ENCODE data around the gene PLEKHG4B. TPM values are rescaled to one million over a fixed set of nuclear protein-coding genes. Genes with fewer than 3 reads are reported as not detected.

PLEKHG4B gene
- total RNA-seq, 1 experiment from 2014 or later, result 0.34 TPM

GRCh38 chr5:109826-110225 is 17.9 kb downstream of the PLEKHG4B start:
- Histone ChIP-seq H3K27ac (no peak overlapping the region), H3K4me1 (replicated peaks) (no peaks in the 10 kb centered on the region), H3K36me3 (no peaks in the 10 kb centered on the region), H3K4me3 (no peak overlapping the region), H3K9me3 (replicated peaks) (no peaks in the 10 kb centered on the region), H3K27me3 (replicated peaks) (peaks cover 10% of the 10 kb centered on the region)
- no peak for DNase-seq (ENCODE audit: low read depth in 1 of 2, low spot score in 2 of 2)

GRCh38 chr5:110270-110888 is 18.4 kb downstream of the PLEKHG4B start:
- Histone ChIP-seq H3K9me3 (replicated peaks) (no peaks in the 10 kb centered on the region), H3K27me3 (replicated peaks) (peaks cover 7% of the 10 kb centered on the region), H3K36me3 (no peaks in the 10 kb centered on the region), H3K27ac (no peak overlapping the region), H3K4me1 (replicated peaks) (no peaks in the 10 kb centered on the region), H3K4me3 (no peak overlapping the region)
- DNase-seq (ENCODE audit: low read depth in 1 of 2, low spot score in 2 of 2), result no peak

GRCh38 chr5:111171-111570 is 19.2 kb downstream of the PLEKHG4B start:
- H3K9me3 ChIP-seq (replicated peaks), result no peaks in the 10 kb centered on the region
- H3K4me3 ChIP-seq, result no peak overlapping the region
- no peaks in the 10 kb centered on the region for H3K4me1 ChIP-seq (replicated peaks)
- no peak overlapping the region for H3K27ac ChIP-seq
- no peaks in the 10 kb centered on the region for H3K27me3 ChIP-seq (replicated peaks)
- DNase-seq (ENCODE audit: low read depth in 1 of 2, low spot score in 2 of 2), result no peak
- no peaks in the 10 kb centered on the region for H3K36me3 ChIP-seq

- H3K27ac ChIP-seq, result no peak overlapping the region
- H3K4me1 ChIP-seq (replicated peaks), result no peaks in the 10 kb centered on the region
- H3K9me3 ChIP-seq (replicated peaks), result no peaks in the 10 kb centered on the region
- DNase-seq (ENCODE audit: low read depth in 1 of 2, low spot score in 2 of 2), result no peak
- no peak overlapping the region for H3K4me3 ChIP-seq
- no peaks in the 10 kb centered on the region for H3K36me3 ChIP-seq
- H3K27me3 ChIP-seq (replicated peaks), result no peaks in the 10 kb centered on the region
Measured at GRCh38 chr5:119486-120097, 27.6 kb downstream of the PLEKHG4B start.

- H3K9me3 ChIP-seq (replicated peaks), result no peaks in the 10 kb centered on the region
- H3K4me1 ChIP-seq (replicated peaks), result no peaks in the 10 kb centered on the region
- H3K4me3 ChIP-seq, result no peak overlapping the region
- H3K27me3 ChIP-seq (replicated peaks), result no peaks in the 10 kb centered on the region
- H3K27ac ChIP-seq, result no peak overlapping the region
- no peak for DNase-seq (ENCODE audit: low read depth in 1 of 2, low spot score in 2 of 2)
- H3K36me3 ChIP-seq, result no peaks in the 10 kb centered on the region
Measured at GRCh38 chr5:121432-121831, 29.5 kb downstream of the PLEKHG4B start.

- no peak for DNase-seq (ENCODE audit: low read depth in 1 of 2, low spot score in 2 of 2)
- Histone ChIP-seq H3K9me3 (replicated peaks) (no peaks in the 10 kb centered on the region; the same call in 1 of the 2 replicates), H3K4me3 (no peak overlapping the region)
Measured at GRCh38 chr5:125815-126214, 33.8 kb downstream of the PLEKHG4B start.

GRCh38 chr5:126806-127205 is 34.8 kb downstream of the PLEKHG4B start:
- Histone ChIP-seq H3K36me3 (no peaks in the 10 kb centered on the region), H3K4me3 (no peak overlapping the region), H3K27me3 (replicated peaks) (no peaks in the 10 kb centered on the region), H3K4me1 (replicated peaks) (peaks cover 19% of the 10 kb centered on the region), H3K9me3 (replicated peaks) (no peaks in the 10 kb centered on the region; the same call in 1 of the 2 replicates), H3K27ac (no peak overlapping the region)
- DNase-seq (ENCODE audit: low read depth in 1 of 2, low spot score in 2 of 2), result no peak

More at GRCh38 chr5:125815-126214, 33.8 kb downstream of the PLEKHG4B start:
- H3K27ac ChIP-seq, result no peak overlapping the region
- H3K36me3 ChIP-seq, result no peaks in the 10 kb centered on the region
- H3K27me3 ChIP-seq (replicated peaks), result no peaks in the 10 kb centered on the region
- H3K4me1 ChIP-seq (replicated peaks), result peaks cover 18% of the 10 kb centered on the region

GRCh38 chr5:127886-128285 is 35.9 kb downstream of the PLEKHG4B start:
- Histone ChIP-seq H3K4me1 (replicated peaks) (peaks cover 19% of the 10 kb centered on the region), H3K27me3 (replicated peaks) (no peaks in the 10 kb centered on the region), H3K9me3 (replicated peaks) (no peaks in the 10 kb centered on the region; the same call in 1 of the 2 replicates), H3K4me3 (no peak overlapping the region), H3K27ac (no peak overlapping the region), H3K36me3 (no peaks in the 10 kb centered on the region)
- no peak for DNase-seq (ENCODE audit: low read depth in 1 of 2, low spot score in 2 of 2)

- no peak for DNase-seq (ENCODE audit: low read depth in 1 of 2, low spot score in 2 of 2)
- H3K36me3 ChIP-seq, result no peaks in the 10 kb centered on the region
Measured at GRCh38 chr5:128446-128845, 36.5 kb downstream of the PLEKHG4B start.

GRCh38 chr5:129148-129547 is 37.2 kb downstream of the PLEKHG4B start:
- peaks cover 19% of the 10 kb centered on the region for H3K4me1 ChIP-seq (replicated peaks)
- no peak for DNase-seq (ENCODE audit: low read depth in 1 of 2, low spot score in 2 of 2)
- no peaks in the 10 kb centered on the region for H3K36me3 ChIP-seq
- H3K27ac ChIP-seq, result 0 out of 2 replicates have a peak overlapping the region, but pooled peaks have one; percentile 14
- H3K9me3 ChIP-seq (replicated peaks), result no peaks in the 10 kb centered on the region; the same call in 1 of the 2 replicates
- no peaks in the 10 kb centered on the region for H3K27me3 ChIP-seq (replicated peaks)
- H3K4me3 ChIP-seq, result no peak overlapping the region

More at GRCh38 chr5:128446-128845, 36.5 kb downstream of the PLEKHG4B start:
- H3K4me1 ChIP-seq (replicated peaks), result peaks cover 19% of the 10 kb centered on the region
- no peak overlapping the region for H3K4me3 ChIP-seq
- H3K27me3 ChIP-seq (replicated peaks), result no peaks in the 10 kb centered on the region
- H3K9me3 ChIP-seq (replicated peaks), result no peaks in the 10 kb centered on the region; the same call in 1 of the 2 replicates
- no peak overlapping the region for H3K27ac ChIP-seq

- Histone ChIP-seq H3K27ac (peak overlapping the region; percentile 14; the same call in 1 of the 2 replicates), H3K4me1 (replicated peaks) (peaks cover 19% of the 10 kb centered on the region), H3K4me3 (no peak overlapping the region), H3K27me3 (replicated peaks) (no peaks in the 10 kb centered on the region), H3K36me3 (no peaks in the 10 kb centered on the region), H3K9me3 (replicated peaks) (no peaks in the 10 kb centered on the region; the same call in 1 of the 2 replicates)
- peak in 1 of 2 experiments; percentile 68 for DNase-seq (ENCODE audit: low read depth in 1 of 2, low spot score in 2 of 2)
Measured at GRCh38 chr5:129820-130219, 37.9 kb downstream of the PLEKHG4B start.

GRCh38 chr5:130601-131131 is 38.7 kb downstream of the PLEKHG4B start:
- peak in 1 of 2 experiments; percentile 30 for DNase-seq (ENCODE audit: low read depth in 1 of 2, low spot score in 2 of 2)

GRCh38 chr5:136901-137300 is 44.9 kb downstream of the PLEKHG4B start:
- Histone ChIP-seq H3K4me3 (no peak overlapping the region), H3K9me3 (replicated peaks) (no peaks in the 10 kb centered on the region), H3K4me1 (replicated peaks) (no peaks in the 10 kb centered on the region), H3K27me3 (replicated peaks) (no peaks in the 10 kb centered on the region), H3K27ac (no peak overlapping the region), H3K36me3 (no peaks in the 10 kb centered on the region)
- DNase-seq (ENCODE audit: low read depth in 1 of 2, low spot score in 2 of 2), result no peak

More at GRCh38 chr5:130601-131131, 38.7 kb downstream of the PLEKHG4B start:
- no peaks in the 10 kb centered on the region for H3K27me3 ChIP-seq (replicated peaks)
- peak overlapping the region; percentile 14; the same call in 1 of the 2 replicates for H3K27ac ChIP-seq
- H3K9me3 ChIP-seq (replicated peaks), result no peaks in the 10 kb centered on the region; the same call in 1 of the 2 replicates
- no peak overlapping the region for H3K4me3 ChIP-seq
- H3K36me3 ChIP-seq, result no peaks in the 10 kb centered on the region
- H3K4me1 ChIP-seq (replicated peaks), result peaks cover 19% of the 10 kb centered on the region

GRCh38 chr5:137741-138140 is 45.8 kb downstream of the PLEKHG4B start:
- H3K4me1 ChIP-seq (replicated peaks), result no peaks in the 10 kb centered on the region
- H3K36me3 ChIP-seq, result no peaks in the 10 kb centered on the region
- no peaks in the 10 kb centered on the region for H3K9me3 ChIP-seq (replicated peaks)
- H3K27me3 ChIP-seq (replicated peaks), result no peaks in the 10 kb centered on the region
- DNase-seq (ENCODE audit: low read depth in 1 of 2, low spot score in 2 of 2), result no peak
- no peak overlapping the region for H3K27ac ChIP-seq
- no peak overlapping the region for H3K4me3 ChIP-seq
